H1 (cell line): ENCODE data around the gene MCOLN3. TPM values are rescaled to one million over a fixed set of nuclear protein-coding genes. Genes with fewer than 3 reads are reported as not detected.

Experiments used
- CTCF ChIA-PET: fragments of 300-600 bp; sonication (Branson Sonifier 250); formaldehyde crosslinking; loops from one replicate; lab custom pipeline; 2021; ENCODE audit not compliant: partially characterized antibody; lab: Charles Lee
- POLR2A ChIA-PET: fragments of 300-600 bp; sonication (Branson Sonifier 250); formaldehyde crosslinking; loops from one replicate; lab custom pipeline; 2021; ENCODE audit warnings: inconsistent platforms; ENCODE audit not compliant: partially characterized antibody; lab: Charles Lee
- DNase-seq, 2 experiments: peaks; one replicate each; pipeline versions ENCODE4 v3.0.0 to v3.0.0-alpha.2; 2010 to 2022; ENCODE audit warnings: low spot score in 2 of 2, low read depth in 1 of 2, mixed read lengths in 1 of 2
- FAIRE-seq: peaks from 2 replicates; lab custom pipeline; 2011; peaks lifted over from hg19 to GRCh38; lab: Jason Lieb, UNC
- H2AFZ ChIP-seq: 2 replicates; pipeline ENCODE4 v1.8.1; 2012; ENCODE audit warnings: low read length, inconsistent platforms
- H2AK5ac ChIP-seq: 2 replicates; pipeline ENCODE4 v1.6.1; 2013; ENCODE audit warnings: low read depth, low read length
- H2BK120ac ChIP-seq: replicated peaks from 2 replicates; pipeline ENCODE3; 2013; ENCODE audit warnings: low read depth, low read length, inconsistent platforms
- H2BK12ac ChIP-seq: 2 replicates; pipeline ENCODE4 v1.6.1; 2013; ENCODE audit warnings: low read depth, low read length
- H2BK15ac ChIP-seq: 2 replicates; pipeline ENCODE4 v1.6.1; 2013; ENCODE audit warnings: low read length
- H2BK20ac ChIP-seq: 2 replicates; pipeline ENCODE4 v1.6.1; 2013; ENCODE audit warnings: low read length
- H2BK5ac ChIP-seq: 2 replicates; pipeline ENCODE4 v1.6.1; 2013; ENCODE audit warnings: low read depth, low read length
- H3K14ac ChIP-seq: 2 replicates; pipeline ENCODE4 v1.6.1; 2013; ENCODE audit warnings: inconsistent platforms; ENCODE audit not compliant: insufficient read length
- H3K18ac ChIP-seq: 2 replicates; pipeline ENCODE4 v1.6.1; 2013; ENCODE audit warnings: low read length; ENCODE audit errors: extremely low read depth
- H3K23ac ChIP-seq: 2 replicates; pipeline ENCODE4 v1.6.1; 2013; ENCODE audit warnings: inconsistent platforms; ENCODE audit not compliant: insufficient read length
- H3K23me2 ChIP-seq: 2 replicates; pipeline ENCODE4 v1.6.1; 2013; ENCODE audit warnings: low read depth, low read length
- H3K27ac ChIP-seq: 2 replicates; pipeline ENCODE4 v1.6.1; 2011; ENCODE audit warnings: low read depth, low read length, inconsistent platforms
- H3K27me3 ChIP-seq, 4 experiments: replicated peaks in 1 of 4; 1 replicate in 1 of 4; 2 replicates in 3 of 4; pipeline versions ENCODE4 v1.6.1 to v1.8.1; 2011 to 2013; ENCODE audit warnings: low read length in 3 of 4, mild to moderate bottlenecking in 3 of 4, inconsistent platforms in 2 of 4, mixed read lengths in 2 of 4, moderate library complexity in 1 of 4; ENCODE audit not compliant: control insufficient read depth in 3 of 4, insufficient read depth in 3 of 4; ENCODE audit errors: extremely low read depth in 1 of 4
- H3K36me3 ChIP-seq, 4 experiments: 2 replicates each; pipeline versions ENCODE4 v1.6.1 to v1.8.1; 2011 to 2013; ENCODE audit warnings: mild to moderate bottlenecking in 4 of 4, low read length in 3 of 4, moderate library complexity in 2 of 4, control low read depth in 1 of 4, inconsistent platforms in 1 of 4; ENCODE audit not compliant: insufficient read depth in 4 of 4, control insufficient read depth in 2 of 4
- H3K4ac ChIP-seq: replicated peaks from 2 replicates; pipeline ENCODE3; 2013; ENCODE audit warnings: low read length, low read depth, mixed read lengths, inconsistent platforms; ENCODE audit not compliant: insufficient read length
- H3K4me1 ChIP-seq, 4 experiments: replicated peaks in 1 of 4; 1 replicate in 1 of 4; 2 replicates in 3 of 4; pipeline versions ENCODE4 v1.6.1 to v1.8.1; 2011 to 2013; ENCODE audit warnings: low read length in 3 of 4, inconsistent platforms in 2 of 4, mixed read lengths in 1 of 4; ENCODE audit not compliant: insufficient read depth in 4 of 4, control insufficient read depth in 3 of 4
- H3K4me2 ChIP-seq, 2 experiments: 2 replicates each; pipeline versions ENCODE4 v1.6.1 to v1.8.1; 2011 to 2013; ENCODE audit warnings: low read depth in 2 of 2, low read length in 2 of 2, control low read depth in 1 of 2, inconsistent platforms in 1 of 2, mild to moderate bottlenecking in 1 of 2; ENCODE audit not compliant: insufficient read depth in 1 of 2
- H3K4me3 ChIP-seq, 4 experiments: fragments of 200-600, 300-600 bp in 1 of 4; sonication (generic), shearing (Covaris generic), sonication (Bioruptor Twin) in 1 of 4; 2 replicates each; pipeline versions ENCODE4 v1.5.1 to v1.8.1; 2011 to 2016; ENCODE audit warnings: low read length in 4 of 4, low read depth in 3 of 4, control low read depth in 2 of 4, inconsistent platforms in 2 of 4, mild to moderate bottlenecking in 2 of 4, mixed read lengths in 1 of 4, moderate library complexity in 1 of 4; ENCODE audit not compliant: insufficient read depth in 2 of 4; ENCODE audit errors: extremely low read depth in 1 of 4
- H3K56ac ChIP-seq: replicated peaks from 2 replicates; pipeline ENCODE3; 2013; ENCODE audit warnings: low read depth, mild to moderate bottlenecking, mixed read lengths, low read length, inconsistent platforms; ENCODE audit not compliant: insufficient read length
- H3K79me1 ChIP-seq: 2 replicates; pipeline ENCODE4 v1.6.1; 2013; ENCODE audit warnings: low read depth, low read length, control low read depth
- H3K79me2 ChIP-seq, 2 experiments: 2 replicates each; pipeline versions ENCODE4 v1.6.1 to v1.8.1; 2012 to 2013; ENCODE audit warnings: low read length in 2 of 2, mild to moderate bottlenecking in 2 of 2, inconsistent platforms in 1 of 2; ENCODE audit not compliant: insufficient read depth in 2 of 2, control insufficient read depth in 1 of 2
- H3K9ac ChIP-seq, 4 experiments: replicated peaks in 1 of 4; 1 replicate in 1 of 4; 2 replicates in 3 of 4; pipeline versions ENCODE4 v1.6.1 to v1.8.1; 2011 to 2013; ENCODE audit warnings: low read depth in 3 of 4, low read length in 3 of 4, control low read depth in 2 of 4, mild to moderate bottlenecking in 2 of 4, moderate library complexity in 2 of 4, inconsistent platforms in 1 of 4; ENCODE audit errors: extremely low read depth in 1 of 4
- H3K9me3 ChIP-seq, 2 experiments: 2 replicates each; pipeline versions ENCODE4 v1.6.1 to v1.8.1; 2012 to 2013; ENCODE audit warnings: mild to moderate bottlenecking in 2 of 2, moderate library complexity in 2 of 2, control low read depth in 1 of 2, inconsistent platforms in 1 of 2, low read depth in 1 of 2, low read length in 1 of 2, mixed read lengths in 1 of 2; ENCODE audit not compliant: insufficient read depth in 2 of 2
- H4K20me1 ChIP-seq, 2 experiments: replicated peaks in 1 of 2; 2 replicates each; pipeline versions ENCODE3 to v1.8.1; 2011 to 2013; ENCODE audit warnings: inconsistent platforms in 2 of 2, low read length in 2 of 2, mild to moderate bottlenecking in 1 of 2; ENCODE audit not compliant: insufficient read depth in 2 of 2, control insufficient read depth in 1 of 2
- H4K5ac ChIP-seq: 2 replicates; pipeline ENCODE4 v1.6.1; 2013; ENCODE audit warnings: low read length, low read depth, mixed read lengths, inconsistent platforms; ENCODE audit not compliant: insufficient read length
- H4K8ac ChIP-seq: 2 replicates; pipeline ENCODE4 v1.8.0; 2013; ENCODE audit warnings: mild to moderate bottlenecking, moderate library complexity, low read length, inconsistent platforms; ENCODE audit not compliant: insufficient read depth; ENCODE audit errors: extremely low read depth
- H4K91ac ChIP-seq: replicated peaks from 2 replicates; pipeline ENCODE3; 2013; ENCODE audit warnings: low read length, mixed read lengths, inconsistent platforms; ENCODE audit not compliant: insufficient read length
- ATF3 ChIP-seq: IDR thresholded peaks from 2 replicates; pipeline ENCODE4 v1.6.1; 2011; ENCODE audit warnings: low read depth, mild to moderate bottlenecking, low read length; ENCODE audit not compliant: insufficient read depth
- BCL11A ChIP-seq, 2 experiments: IDR thresholded peaks; one replicate each; pipeline ENCODE4 v1.6.1; 2011; ENCODE audit warnings: low read depth in 2 of 2, low read length in 2 of 2, mild to moderate bottlenecking in 2 of 2
- CTBP2 ChIP-seq: IDR thresholded peaks from 2 replicates; pipeline ENCODE4 v1.7.0; 2011; ENCODE audit warnings: borderline replicate concordance, mild to moderate bottlenecking, moderate library complexity, mixed read lengths, low read length; ENCODE audit not compliant: insufficient read depth, insufficient read length
- HDAC2 ChIP-seq, 2 experiments: fragments of 300-600 bp in 1 of 2; sonication (generic) in 1 of 2; IDR thresholded peaks; 2 replicates each; pipeline ENCODE4 v1.6.1; 2011 to 2012; ENCODE audit warnings: low read depth in 2 of 2, low read length in 2 of 2, mild to moderate bottlenecking in 2 of 2, moderate library complexity in 2 of 2, borderline replicate concordance in 1 of 2, inconsistent platforms in 1 of 2
- HDAC6 ChIP-seq: IDR thresholded peaks from one replicate; pipeline ENCODE4 v1.7.1; 2012; ENCODE audit warnings: low read depth, mild to moderate bottlenecking, inconsistent platforms, low read length, moderate library complexity
- JUND ChIP-seq: IDR thresholded peaks from 2 replicates; pipeline ENCODE4 v1.6.1; 2011; ENCODE audit warnings: mild to moderate bottlenecking, improper control_type of control experiment, low read length
- MAX ChIP-seq: IDR thresholded peaks from 2 replicates; pipeline ENCODE4 v1.6.1; 2012; ENCODE audit warnings: inconsistent platforms
- POLR2A ChIP-seq, 2 experiments: IDR thresholded peaks; 1 replicate in 1 of 2; 2 replicates in 1 of 2; pipeline ENCODE4 v1.6.1; 2011; ENCODE audit warnings: low read depth in 2 of 2, low read length in 2 of 2, mild to moderate bottlenecking in 2 of 2; ENCODE audit errors: control extremely low read depth in 1 of 2
- RBBP5 ChIP-seq: IDR thresholded peaks from 2 replicates; pipeline ENCODE4 v1.7.1; 2012; ENCODE audit warnings: low read depth, mild to moderate bottlenecking, inconsistent platforms, low read length, moderate library complexity, borderline replicate concordance
- RXRA ChIP-seq: IDR thresholded peaks from 2 replicates; pipeline ENCODE4 v1.6.1; 2011; ENCODE audit warnings: low read depth, mild to moderate bottlenecking, low read length, moderate library complexity; ENCODE audit not compliant: insufficient read depth
- WGBS, 2 experiments: shearing (Covaris generic) in 1 of 2; methylation state at CpG; one replicate each; pipeline versions ENCODE4 v1.1.6 to v1.1.7; 2013 to 2015; ENCODE audit warnings: low lambda C conversion rate in 2 of 2, mixed read lengths in 2 of 2, inconsistent platforms in 1 of 2, low coverage in 1 of 2, missing lambda C conversion rate in 1 of 2; ENCODE audit not compliant: insufficient replicate concordance in 2 of 2, insufficient coverage in 1 of 2, insufficient read length in 1 of 2; ENCODE audit errors: extremely low coverage in 1 of 2, missing lambda C conversion rate in 1 of 2; 5-methylcytosine and 5-hydroxymethylcytosine counted together
- polyA plus RNA-seq, 7 experiments: library from polyadenylated mRNA; depleted of rRNA in 3 of 7; stranded (reverse) in 5 of 7; unstranded in 2 of 7; fragments of >200 nt in 5 of 7; fragments of 200-250 nt in 2 of 7; gene quantifications; 1 replicate in 5 of 7; 2 replicates in 1 of 7; 4 replicates in 1 of 7; pipeline versions ENCODE4 v1.2.1 to v1.2.3, GENCODE V29; 2011 to 2013; ENCODE audit warnings: missing spikeins in 2 of 7, mixed read lengths in 2 of 7
- total RNA-seq: library from RNA; stranded (reverse); fragmentation: NEBNext Ultra II Directional; extraction: Animal tissue kit (Norgen Biotek cat#: 25700); gene quantifications from 2 replicates; pipeline ENCODE4 v1.2.1, GENCODE V29; 2021

MCOLN3 gene
- total and polyA plus RNA-seq, 2 of the 8 experiments (the other 6 are each of a cell fraction or from before 2014, with no cell fraction given) = 3.8 to 4.9 TPM

GRCh38 chr1:85019994-85020393 is 28.3 kb downstream of the MCOLN3 start:
- H3K9me3 ChIP-seq = no peaks in the 10 kb centered on the region
- no peak for FAIRE-seq
- DNase-seq = no peak
- CTCF ChIA-PET = interaction anchor here (2.0 to 3.9 kb wide), 2 partner anchors 29 to 75 kb away, joined by 6 to 19 read pairs; no protein-coding TSS in a partner anchor
- no peak overlapping the region for H3K27ac ChIP-seq
- H4K20me1 ChIP-seq = no peaks in the 10 kb centered on the region
- no peak overlapping the region for H2AFZ ChIP-seq
- no peak overlapping the region for H3K14ac ChIP-seq
- no peak overlapping the region for H4K91ac ChIP-seq
- H3K56ac ChIP-seq = no peak overlapping the region
- H3K23me2 ChIP-seq = no peaks in the 10 kb centered on the region
- 88% methylated on average over 4 of the region's 4 CpGs; no CpG with 5 or more reads in 1 of the 2 experiments for WGBS, 2 experiments
- no peaks in the 10 kb centered on the region for H3K27me3 ChIP-seq
- no peak overlapping the region for H3K4ac ChIP-seq
- H3K36me3 ChIP-seq = no peaks in the 10 kb centered on the region; a peak in 1 of 8 replicates
- no peak overlapping the region for H2BK15ac ChIP-seq
- H2BK12ac ChIP-seq = no peak overlapping the region
- H3K4me2 ChIP-seq = no peak overlapping the region
- TF ChIP-seq BCL11A (IDR thresholded peaks at IDR 0.05; ENCODE audit: low read depth in 2 of 2, low read length in 2 of 2) = no peak
- no peak for TF ChIP-seq CTBP2
- TF ChIP-seq HDAC6 = no peak
- no peak for TF ChIP-seq RBBP5
- no peak for TF ChIP-seq POLR2A (IDR thresholded peaks at IDR 0.05; ENCODE audit: control extremely low read depth in 1 of 2, low read depth in 2 of 2, low read length in 2 of 2)
- TF ChIP-seq HDAC2 (IDR thresholded peaks at IDR 0.05; ENCODE audit: borderline replicate concordance in 1 of 2, low read depth in 2 of 2, low read length in 2 of 2) = no peak
- TF ChIP-seq JUND = no peak
- TF ChIP-seq MAX = no peak
- no peak for TF ChIP-seq ATF3
- TF ChIP-seq RXRA = no peak
- H3K79me1 ChIP-seq = no peaks in the 10 kb centered on the region; the same call in 1 of the 2 replicates
- no peak overlapping the region for H2AK5ac ChIP-seq
- H2BK120ac ChIP-seq = no peak overlapping the region
- no peak overlapping the region for H2BK20ac ChIP-seq
- H3K23ac ChIP-seq = no peak overlapping the region
- no peaks in the 10 kb centered on the region for H3K4me1 ChIP-seq
- no peak overlapping the region for H4K8ac ChIP-seq
- no peak overlapping the region for H4K5ac ChIP-seq
- H3K4me3 ChIP-seq = no peak overlapping the region
- no peak overlapping the region for H3K9ac ChIP-seq
- no peak overlapping the region for H2BK5ac ChIP-seq
- no peaks in the 10 kb centered on the region for H3K79me2 ChIP-seq
- POLR2A ChIA-PET = no interaction called here
- H3K18ac ChIP-seq = no peak overlapping the region
